IMR-90 (cell line): Measurements from ENCODE around the gene GMCL2. TPM values are rescaled to one million over a fixed set of nuclear protein-coding genes. Genes with fewer than 3 reads are reported as not detected.

Experiments used
- ATAC-seq: fragments of 200-7000 bp; cut with Tn5 transposase; 2 replicates; pipeline ENCODE4 v1.9.1; 2020; ENCODE audit warnings: low read depth, mild to moderate bottlenecking, moderate library complexity
- BruUV-seq: library from RNA; stranded (reverse); fragments of 400-500 nt; replicated peaks from 2 replicates; lab custom pipeline; 2021; lab: Mats Ljungman, UMichigan
- CTCF ChIA-PET: fragments of 300-600 bp; formaldehyde crosslinking; extraction: SDS; loops from one replicate; lab custom pipeline; 2021; ENCODE audit warnings: antibody characterized with exemption; lab: Yijun Ruan, JAX
- POLR2A ChIA-PET: fragments of 300-600 bp; sonication (Branson Sonifier 250); formaldehyde crosslinking; loops from one replicate; lab custom pipeline; 2022; ENCODE audit warnings: antibody characterized with exemption; ENCODE audit not compliant: unreplicated experiment; lab: Charles Lee
- DNase-seq: peaks from one replicate; pipeline ENCODE4 v3.0.0; 2013
- H2AFZ ChIP-seq: replicated peaks from 2 replicates; pipeline ENCODE3; 2013; ENCODE audit warnings: low read length, mild to moderate bottlenecking; ENCODE audit not compliant: poor library complexity
- H2AK5ac ChIP-seq: 2 replicates; pipeline ENCODE4 v1.6.1; 2013; ENCODE audit warnings: low read depth, low read length, inconsistent platforms
- H2AK9ac ChIP-seq: replicated peaks from 2 replicates; pipeline ENCODE3; 2013; ENCODE audit warnings: mild to moderate bottlenecking, low read depth, low read length, moderate library complexity; ENCODE audit not compliant: poor library complexity
- H2BK120ac ChIP-seq: 2 replicates; pipeline ENCODE4 v1.6.1; 2013; ENCODE audit warnings: low read depth, low read length, inconsistent platforms
- H2BK15ac ChIP-seq: 3 replicates; pipeline ENCODE4 v1.6.1; 2013; ENCODE audit warnings: low read depth, low read length, inconsistent platforms
- H2BK20ac ChIP-seq: 2 replicates; pipeline ENCODE4 v1.6.1; 2013; ENCODE audit warnings: low read depth, mild to moderate bottlenecking, inconsistent platforms, low read length, moderate library complexity
- H2BK5ac ChIP-seq: 2 replicates; pipeline ENCODE4 v1.6.1; 2013; ENCODE audit warnings: mild to moderate bottlenecking, low read depth, low read length, inconsistent platforms; ENCODE audit not compliant: poor library complexity, severe bottlenecking
- H3K14ac ChIP-seq: replicated peaks from 2 replicates; pipeline ENCODE4 v1.6.1; 2013; ENCODE audit warnings: low read depth, low read length, inconsistent platforms
- H3K18ac ChIP-seq: 2 replicates; pipeline ENCODE4 v1.6.1; 2013; ENCODE audit warnings: low read depth, low read length, control low read depth
- H3K23ac ChIP-seq: 2 replicates; pipeline ENCODE4 v1.6.1; 2013; ENCODE audit warnings: low read depth, low read length, inconsistent platforms
- H3K27ac ChIP-seq: 2 replicates; pipeline ENCODE4 v1.5.1; 2013; ENCODE audit warnings: mild to moderate bottlenecking, control low read depth, low read length; ENCODE audit not compliant: insufficient read depth
- H3K27me3 ChIP-seq: 2 replicates; pipeline ENCODE4 v1.6.1; 2013; ENCODE audit warnings: low read length; ENCODE audit not compliant: control insufficient read depth, insufficient read depth
- H3K36me3 ChIP-seq: 2 replicates; pipeline ENCODE4 v1.6.1; 2013; ENCODE audit warnings: low read length, mixed read lengths; ENCODE audit not compliant: control insufficient read depth, insufficient read depth
- H3K4ac ChIP-seq: 2 replicates; pipeline ENCODE4 v1.6.1; 2013; ENCODE audit warnings: low read depth, low read length, inconsistent platforms
- H3K4me1 ChIP-seq: 2 replicates; pipeline ENCODE4 v1.6.1; 2013; ENCODE audit warnings: low read length, mixed read lengths; ENCODE audit not compliant: control insufficient read depth, insufficient read depth
- H3K4me2 ChIP-seq: 2 replicates; pipeline ENCODE4 v1.6.1; 2013; ENCODE audit warnings: low read depth, mild to moderate bottlenecking, control low read depth, low read length, moderate library complexity
- H3K4me3 ChIP-seq: 2 replicates; pipeline ENCODE4 v1.5.1; 2013; ENCODE audit warnings: low read depth, mild to moderate bottlenecking, control low read depth, low read length, moderate library complexity; ENCODE audit not compliant: insufficient read depth
- H3K56ac ChIP-seq: 2 replicates; pipeline ENCODE4 v1.6.1; 2013; ENCODE audit warnings: low read length, inconsistent platforms; ENCODE audit not compliant: insufficient read depth; ENCODE audit errors: extremely low read depth
- H3K79me1 ChIP-seq, 2 experiments: 2 replicates each; pipeline ENCODE4 v1.6.1; 2013; ENCODE audit warnings: low read length in 2 of 2, inconsistent platforms in 1 of 2, low read depth in 1 of 2
- H3K9ac ChIP-seq: 2 replicates; pipeline ENCODE4 v1.6.1; 2013; ENCODE audit warnings: low read depth, low read length, control low read depth
- H3K9me1 ChIP-seq: 2 replicates; pipeline ENCODE4 v1.6.1; 2013; ENCODE audit warnings: low read length, inconsistent platforms; ENCODE audit not compliant: insufficient read depth
- H3K9me3 ChIP-seq: 2 replicates; pipeline ENCODE4 v1.6.1; 2013; ENCODE audit warnings: low read length; ENCODE audit not compliant: control insufficient read depth, insufficient read depth
- H4K20me1 ChIP-seq: 2 replicates; pipeline ENCODE4 v1.6.1; 2013; ENCODE audit warnings: low read length, inconsistent platforms; ENCODE audit not compliant: insufficient read depth
- H4K5ac ChIP-seq: 2 replicates; pipeline ENCODE4 v1.6.1; 2013; ENCODE audit warnings: mild to moderate bottlenecking, low read depth, low read length, control low read depth
- H4K8ac ChIP-seq, 2 experiments: 2 replicates each; pipeline ENCODE4 v1.6.1; 2013; ENCODE audit warnings: low read depth in 2 of 2, low read length in 2 of 2, control low read depth in 1 of 2, inconsistent platforms in 1 of 2
- H4K91ac ChIP-seq: 2 replicates; pipeline ENCODE4 v1.6.1; 2013; ENCODE audit warnings: low read depth, low read length, inconsistent platforms; ENCODE audit not compliant: insufficient read depth
- BHLHE40 ChIP-seq: fragments of 150-350 bp; IDR thresholded peaks from 2 replicates; pipeline ENCODE4 v1.6.1; 2016; ENCODE audit warnings: mild to moderate bottlenecking, low read depth, low read length
- CEBPB ChIP-seq: IDR thresholded peaks from 2 replicates; pipeline ENCODE4 v1.6.1; 2012; ENCODE audit warnings: low read depth, low read length, improper control_type of control experiment
- CHD1 ChIP-seq: IDR thresholded peaks from 2 replicates; pipeline ENCODE4 v1.6.1; 2012; ENCODE audit warnings: low read depth, low read length, improper control_type of control experiment
- FOS ChIP-seq: fragments of 150-350 bp; IDR thresholded peaks from 2 replicates; pipeline ENCODE4 v1.6.1; 2016; ENCODE audit warnings: low read depth, low read length
- MAFK ChIP-seq: IDR thresholded peaks from 2 replicates; pipeline ENCODE4 v1.6.1; 2012; ENCODE audit warnings: low read depth, low read length, improper control_type of control experiment
- MAZ ChIP-seq: IDR thresholded peaks from 2 replicates; pipeline ENCODE4 v1.6.1; 2012; ENCODE audit warnings: low read depth, mild to moderate bottlenecking, low read length, improper control_type of control experiment, moderate library complexity, borderline replicate concordance
- MXI1 ChIP-seq: IDR thresholded peaks from 2 replicates; pipeline ENCODE4 v1.6.1; 2012; ENCODE audit warnings: low read depth, mild to moderate bottlenecking, low read length, moderate library complexity, borderline replicate concordance
- NFE2L2 ChIP-seq: fragments of 150-350 bp; IDR thresholded peaks from 2 replicates; pipeline ENCODE4 v1.6.1; 2016; ENCODE audit warnings: low read depth, mild to moderate bottlenecking, low read length
- POLR2A ChIP-seq: IDR thresholded peaks from 2 replicates; pipeline ENCODE4 v1.6.1; 2012; ENCODE audit warnings: mild to moderate bottlenecking, low read depth, low read length
- RAD21 ChIP-seq: IDR thresholded peaks from 2 replicates; pipeline ENCODE4 v1.6.1; 2012; ENCODE audit warnings: low read length, improper control_type of control experiment
- RCOR1 ChIP-seq: IDR thresholded peaks from 2 replicates; pipeline ENCODE4 v1.6.1; 2012; ENCODE audit warnings: mild to moderate bottlenecking, low read length, improper control_type of control experiment; ENCODE audit not compliant: insufficient replicate concordance
- RFX5 ChIP-seq: IDR thresholded peaks from 2 replicates; pipeline ENCODE4 v1.8.0; 2012; ENCODE audit warnings: low read depth, mild to moderate bottlenecking, low read length, moderate library complexity
- SMC3 ChIP-seq: fragments of 150-350 bp; IDR thresholded peaks from 2 replicates; pipeline ENCODE4 v1.6.1; 2016; ENCODE audit warnings: low read depth, mild to moderate bottlenecking, antibody characterized with exemption, low read length, moderate library complexity
- WGBS, 2 experiments: methylation state at CpG; one replicate each; pipeline versions ENCODE4 v1.1.5 to v1.1.7; 2013; ENCODE audit warnings: missing lambda C conversion rate in 2 of 2; ENCODE audit not compliant: insufficient read length in 1 of 2; ENCODE audit errors: extremely low coverage in 2 of 2; 5-methylcytosine and 5-hydroxymethylcytosine counted together
- dilution Hi-C: fragments of 300-500 bp; cut with HindIII; formaldehyde crosslinking; loops from one replicate; pipeline ENCODE4 v1.14.3; 2018; ENCODE audit warnings: low sequenced_read_pairs; ENCODE audit not compliant: unreplicated experiment
- in situ Hi-C: fragments of 300-500 bp; cut with MboI; formaldehyde crosslinking; loops from 3 replicates; pipeline ENCODE4 v1.14.3; 2019; ENCODE audit warnings: low sequenced_read_pairs, inconsistent platforms, mixed read lengths
- intact Hi-C: fragments of 100-400 bp; cut with micrococcal nuclease; formaldehyde crosslinking; loops from 2 replicates; pipeline ENCODE4 v1.10.0; 2022
- polyA plus RNA-seq, 3 experiments: library from polyadenylated mRNA; depleted of rRNA; stranded (reverse); fragments of >200 nt; gene quantifications; 2 replicates each; pipeline ENCODE4 v1.2.3, GENCODE V29; 2012; ENCODE audit warnings: low replicate concordance in 1 of 3
- total RNA-seq: library from RNA; depleted of rRNA; stranded (reverse); fragments of >200 nt; gene quantifications from 2 replicates; pipeline ENCODE4 v1.2.3, GENCODE V29; 2012
- TF ChIP-seq, protein P1 (sequence below): fragments of 150-350 bp; IDR thresholded peaks from 2 replicates; pipeline ENCODE4 v1.6.1; 2017; ENCODE audit warnings: mild to moderate bottlenecking, antibody characterized with exemption, low read length, low read depth
- TF ChIP-seq, protein P2 (sequence below): conservative IDR thresholded peaks from 2 replicates; pipeline ENCODE4 v1.5.1; 2012; ENCODE audit warnings: mild to moderate bottlenecking, low read depth, low read length, improper control_type of control experiment
- TF ChIP-seq, protein P3 (sequence below): fragments of 150-350 bp; IDR thresholded peaks from 2 replicates; pipeline ENCODE4 v1.6.1; 2016; ENCODE audit warnings: low read depth, mild to moderate bottlenecking, low read length, moderate library complexity, borderline replicate concordance

The GMCL2 gene
- total and polyA plus RNA-seq, 2 of the 4 experiments (the other 2 are of a cell fraction): not detected

GRCh38 chr5:178180141-178180863 lies 6.9 kb downstream of the GMCL2 start:
- Histone ChIP-seq H2BK20ac (no peak overlapping the region), H3K27ac (no peak overlapping the region), H3K56ac (no peak overlapping the region), H2AFZ (no peak overlapping the region), H2BK5ac (no peak overlapping the region), H3K27me3 (peaks cover 2% of the 10 kb centered on the region; the same call in 1 of the 2 replicates), H2AK5ac (no peak overlapping the region), H3K18ac (no peak overlapping the region), H4K5ac (no peak overlapping the region), H3K4ac (no peak overlapping the region), H3K23ac (no peak overlapping the region), H3K9me1 (no peaks in the 10 kb centered on the region), H3K4me3 (no peak overlapping the region), H3K9me3 (peaks cover 3% of the 10 kb centered on the region; the same call in 1 of the 2 replicates), H2BK15ac (no peak overlapping the region), H3K36me3 (no peaks in the 10 kb centered on the region), H4K20me1 (no peaks in the 10 kb centered on the region), H4K8ac (no peak overlapping the region), H3K9ac (no peak overlapping the region), H3K4me1 (no peaks in the 10 kb centered on the region), H2BK120ac (no peak overlapping the region), H3K14ac (no peak overlapping the region), H4K91ac (no peak overlapping the region), H3K4me2 (no peak overlapping the region), H3K79me1 (no peaks in the 10 kb centered on the region), H2AK9ac (no peak overlapping the region)
- intact Hi-C loops: no loop called here
- DNase-seq: no peak
- dilution Hi-C loops: no loop called here
- ATAC-seq: no peak
- no CpG with 5 or more reads among the region's 9 CpGs for WGBS, 2 experiments
- ChIA-PET POLR2A (interaction anchor here (0.6 kb wide), 1 partner anchor 924 kb away, joined by 3 read pairs; no protein-coding TSS in a partner anchor), CTCF (no interaction called here)
- in situ Hi-C loops: no loop called here
- TF ChIP-seq BHLHE40: no peak
- TF ChIP-seq, protein P1, sequence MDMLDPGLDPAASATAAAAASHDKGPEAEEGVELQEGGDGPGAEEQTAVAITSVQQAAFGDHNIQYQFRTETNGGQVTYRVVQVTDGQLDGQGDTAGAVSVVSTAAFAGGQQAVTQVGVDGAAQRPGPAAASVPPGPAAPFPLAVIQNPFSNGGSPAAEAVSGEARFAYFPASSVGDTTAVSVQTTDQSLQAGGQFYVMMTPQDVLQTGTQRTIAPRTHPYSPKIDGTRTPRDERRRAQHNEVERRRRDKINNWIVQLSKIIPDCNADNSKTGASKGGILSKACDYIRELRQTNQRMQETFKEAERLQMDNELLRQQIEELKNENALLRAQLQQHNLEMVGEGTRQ: no peak
- no peak for TF ChIP-seq FOS
- TF ChIP-seq CHD1: no peak
- no peak for TF ChIP-seq MXI1
- TF ChIP-seq, protein P2, sequence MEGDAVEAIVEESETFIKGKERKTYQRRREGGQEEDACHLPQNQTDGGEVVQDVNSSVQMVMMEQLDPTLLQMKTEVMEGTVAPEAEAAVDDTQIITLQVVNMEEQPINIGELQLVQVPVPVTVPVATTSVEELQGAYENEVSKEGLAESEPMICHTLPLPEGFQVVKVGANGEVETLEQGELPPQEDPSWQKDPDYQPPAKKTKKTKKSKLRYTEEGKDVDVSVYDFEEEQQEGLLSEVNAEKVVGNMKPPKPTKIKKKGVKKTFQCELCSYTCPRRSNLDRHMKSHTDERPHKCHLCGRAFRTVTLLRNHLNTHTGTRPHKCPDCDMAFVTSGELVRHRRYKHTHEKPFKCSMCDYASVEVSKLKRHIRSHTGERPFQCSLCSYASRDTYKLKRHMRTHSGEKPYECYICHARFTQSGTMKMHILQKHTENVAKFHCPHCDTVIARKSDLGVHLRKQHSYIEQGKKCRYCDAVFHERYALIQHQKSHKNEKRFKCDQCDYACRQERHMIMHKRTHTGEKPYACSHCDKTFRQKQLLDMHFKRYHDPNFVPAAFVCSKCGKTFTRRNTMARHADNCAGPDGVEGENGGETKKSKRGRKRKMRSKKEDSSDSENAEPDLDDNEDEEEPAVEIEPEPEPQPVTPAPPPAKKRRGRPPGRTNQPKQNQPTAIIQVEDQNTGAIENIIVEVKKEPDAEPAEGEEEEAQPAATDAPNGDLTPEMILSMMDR: no peak
- TF ChIP-seq RFX5: no peak
- no peak for TF ChIP-seq SMC3
- TF ChIP-seq, protein P3, sequence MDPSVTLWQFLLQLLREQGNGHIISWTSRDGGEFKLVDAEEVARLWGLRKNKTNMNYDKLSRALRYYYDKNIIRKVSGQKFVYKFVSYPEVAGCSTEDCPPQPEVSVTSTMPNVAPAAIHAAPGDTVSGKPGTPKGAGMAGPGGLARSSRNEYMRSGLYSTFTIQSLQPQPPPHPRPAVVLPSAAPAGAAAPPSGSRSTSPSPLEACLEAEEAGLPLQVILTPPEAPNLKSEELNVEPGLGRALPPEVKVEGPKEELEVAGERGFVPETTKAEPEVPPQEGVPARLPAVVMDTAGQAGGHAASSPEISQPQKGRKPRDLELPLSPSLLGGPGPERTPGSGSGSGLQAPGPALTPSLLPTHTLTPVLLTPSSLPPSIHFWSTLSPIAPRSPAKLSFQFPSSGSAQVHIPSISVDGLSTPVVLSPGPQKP: no peak
- no peak for TF ChIP-seq MAZ
- TF ChIP-seq POLR2A: no peak
- TF ChIP-seq RAD21: no peak
- no peak for TF ChIP-seq CEBPB
- no peak for TF ChIP-seq NFE2L2
- no peak for TF ChIP-seq MAFK
- TF ChIP-seq RCOR1: no peak
- BruUV-seq: no TSS peak
